Left hindlimb (tissue), 1 donor: ENCODE data around the gene YBEY.

ENCODE experiments used
- DNase-seq: peaks from one replicate; pipeline ENCODE4 v3.0.0-alpha.2; 2018

Gene YBEY

DNA sequence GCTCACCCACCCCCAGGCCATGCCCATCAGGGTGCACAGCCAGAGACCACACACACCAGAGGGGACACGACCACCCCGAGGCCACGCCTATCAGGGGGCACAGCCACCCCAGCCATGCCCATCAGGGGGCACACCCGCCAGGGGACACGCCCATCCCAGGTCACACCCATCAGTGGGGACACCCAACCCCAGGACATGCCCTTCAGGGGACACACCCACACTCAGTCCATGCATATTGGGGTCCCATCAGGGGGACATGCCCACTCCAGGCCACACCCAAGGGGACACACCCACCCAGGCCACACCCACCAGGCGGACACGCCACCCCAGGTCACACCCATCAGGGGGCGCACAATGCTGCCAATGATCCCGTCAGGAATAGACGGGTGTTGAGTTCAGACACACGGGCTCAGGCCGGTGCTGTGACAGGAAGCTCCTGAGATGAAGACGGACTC lies 21.4 kb upstream of the YBEY start:
- no peak for DNase-seq

- DNase-seq, result no peak
Observed at GRCh38 chr21:46265736-46266525, 20.2 kb upstream of the YBEY start.

- DNase-seq, result no peak
Observed at GRCh38 chr21:46266946-46267345, 19.2 kb upstream of the YBEY start.

DNA sequence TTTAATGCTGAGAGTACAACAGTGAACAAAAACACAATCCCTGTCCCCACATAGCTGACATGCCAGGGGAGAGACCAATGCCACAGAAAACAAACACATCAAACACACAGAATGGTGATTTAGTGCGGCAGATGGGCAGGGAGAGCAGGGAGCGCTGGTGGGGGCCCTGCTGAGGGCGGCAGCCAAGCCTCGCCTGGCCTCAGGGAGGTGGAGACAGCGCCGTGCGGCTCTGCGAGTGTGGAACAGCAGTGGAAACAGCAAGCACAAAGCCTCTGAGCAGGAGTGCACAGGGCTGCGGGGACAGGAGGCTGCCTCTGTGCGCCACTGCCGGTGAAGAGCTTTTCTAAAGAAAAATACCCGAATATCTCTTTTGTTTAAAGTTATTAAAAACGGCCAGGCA lies 17.8 kb upstream of the YBEY start:
- no peak for DNase-seq

DNA sequence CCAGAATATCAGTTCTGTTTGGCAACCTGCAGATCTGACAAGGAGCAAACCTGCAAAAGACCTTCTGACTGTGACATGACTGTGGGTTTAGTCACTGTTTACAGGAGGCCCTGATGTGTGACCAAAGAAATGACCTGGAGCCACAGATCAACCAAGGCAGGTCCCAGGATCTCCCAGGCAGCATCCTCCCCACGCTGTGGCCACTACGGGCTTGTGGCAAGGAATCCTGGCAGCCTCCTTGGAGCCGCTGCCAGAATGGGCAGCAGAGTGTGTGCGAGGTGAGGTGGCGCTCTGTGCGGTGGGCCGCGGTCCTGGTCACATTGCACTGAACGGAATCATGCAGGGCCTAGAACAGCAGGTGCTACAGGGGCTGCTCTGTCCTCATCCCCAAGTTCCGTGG lies 16.7 kb upstream of the YBEY start:
- DNase-seq, result no peak

- no peak for DNase-seq
Observed at GRCh38 chr21:46273341-46273740, 12.8 kb upstream of the YBEY start.

GRCh38 chr21:46274797-46275390 lies 11.2 kb upstream of the YBEY start:
- no peak for DNase-seq

GRCh38 chr21:46284077-46284644 lies 2.0 kb upstream of the YBEY start:
- no peak for DNase-seq

GRCh38 chr21:46284733-46285132 lies 1.4 kb upstream of the YBEY start:
- no peak for DNase-seq

DNA sequence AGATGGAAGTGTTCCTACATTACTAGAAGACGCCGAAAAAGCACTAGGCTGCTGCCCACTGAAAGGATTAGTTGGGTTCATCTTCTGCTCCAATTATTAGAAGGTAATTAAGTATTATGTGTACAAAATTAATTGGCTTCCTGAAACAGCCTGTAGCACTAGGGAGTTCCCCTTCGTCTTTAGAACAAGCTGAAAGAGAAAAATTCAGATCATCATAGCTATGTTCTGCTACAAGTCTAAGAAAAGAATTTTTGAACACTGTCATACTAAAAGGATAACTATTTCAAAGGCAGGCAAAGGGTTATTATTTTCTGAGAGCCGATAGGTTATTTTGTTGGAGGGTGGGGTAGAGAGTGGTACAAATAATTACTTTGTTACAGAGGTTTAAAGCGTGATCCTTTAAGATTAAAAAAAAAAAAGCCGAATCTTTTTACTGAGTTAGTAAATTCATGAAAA lies 908 bp upstream of the YBEY start, which contains the start of gene MCM3AP:
Gene MCM3AP (minus strand): TSS at position 406 of the 456 bp plus-strand sequence. CDS start 325 bp downstream, at position 81.
- DNase-seq, result no peak

DNA sequence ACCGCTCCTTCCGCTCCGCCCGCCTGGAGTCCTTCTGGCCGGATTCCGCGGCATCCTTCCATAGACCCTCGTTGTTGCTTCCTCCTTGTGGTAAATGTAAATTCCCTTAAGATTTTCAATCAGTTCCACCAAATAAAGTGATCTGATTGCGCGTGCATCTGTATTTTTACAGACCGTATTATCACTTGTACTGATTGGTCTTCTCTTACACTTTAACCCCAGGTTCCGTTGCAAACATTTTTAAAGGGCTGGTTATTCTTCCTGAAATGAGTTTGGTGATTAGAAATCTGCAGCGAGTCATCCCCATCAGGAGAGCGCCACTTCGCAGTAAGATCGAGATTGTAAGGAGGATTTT lies 483 bp downstream of the YBEY start:
- DNase-seq, result no peak

DNA sequence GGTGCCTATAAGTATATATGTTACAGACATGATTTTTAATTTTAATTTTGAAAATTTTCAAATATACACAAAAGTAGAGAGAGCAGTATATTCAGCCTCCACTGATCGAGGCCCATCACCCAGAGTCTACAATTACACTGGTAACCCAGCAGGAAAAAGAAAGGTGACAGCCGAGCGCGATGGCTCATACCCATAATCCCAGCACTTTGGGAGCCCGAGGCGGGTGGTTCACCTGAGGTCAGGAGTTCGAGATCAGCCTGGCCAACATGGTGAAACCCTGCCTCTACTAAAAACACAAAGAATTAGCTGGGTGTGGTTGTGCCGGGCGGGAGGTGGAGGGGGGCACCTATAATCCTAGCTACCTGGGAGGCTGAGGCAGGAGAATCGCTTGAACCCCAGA lies 1.4 kb downstream of the YBEY start:
- DNase-seq, result no peak

- no peak for DNase-seq
Observed at GRCh38 chr21:46289655-46290179, 3.6 kb downstream of the YBEY start.

DNA sequence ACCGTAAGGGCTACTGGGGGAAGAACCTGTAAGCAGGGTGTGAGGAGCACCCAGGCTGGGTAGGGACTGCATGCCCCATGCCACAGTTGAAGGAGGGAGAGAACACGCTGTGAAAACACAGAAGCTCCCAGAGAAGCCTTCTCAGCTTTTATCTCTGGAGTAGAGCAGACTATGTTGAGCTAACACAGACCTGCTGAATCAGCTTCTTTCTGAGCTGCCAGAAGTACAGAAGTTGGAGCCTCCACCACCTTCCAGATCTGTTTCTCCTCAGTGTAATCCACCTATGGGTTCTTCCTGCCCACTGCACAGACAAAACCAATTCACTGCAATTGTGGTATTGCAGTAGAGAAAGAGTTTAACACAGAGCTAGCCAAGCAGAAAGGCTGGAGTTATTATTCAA lies 5.4 kb downstream of the YBEY start:
- DNase-seq, result no peak

- DNase-seq, result peak; percentile 49
Observed at GRCh38 chr21:46294647-46295176, 8.6 kb downstream of the YBEY start.

DNA sequence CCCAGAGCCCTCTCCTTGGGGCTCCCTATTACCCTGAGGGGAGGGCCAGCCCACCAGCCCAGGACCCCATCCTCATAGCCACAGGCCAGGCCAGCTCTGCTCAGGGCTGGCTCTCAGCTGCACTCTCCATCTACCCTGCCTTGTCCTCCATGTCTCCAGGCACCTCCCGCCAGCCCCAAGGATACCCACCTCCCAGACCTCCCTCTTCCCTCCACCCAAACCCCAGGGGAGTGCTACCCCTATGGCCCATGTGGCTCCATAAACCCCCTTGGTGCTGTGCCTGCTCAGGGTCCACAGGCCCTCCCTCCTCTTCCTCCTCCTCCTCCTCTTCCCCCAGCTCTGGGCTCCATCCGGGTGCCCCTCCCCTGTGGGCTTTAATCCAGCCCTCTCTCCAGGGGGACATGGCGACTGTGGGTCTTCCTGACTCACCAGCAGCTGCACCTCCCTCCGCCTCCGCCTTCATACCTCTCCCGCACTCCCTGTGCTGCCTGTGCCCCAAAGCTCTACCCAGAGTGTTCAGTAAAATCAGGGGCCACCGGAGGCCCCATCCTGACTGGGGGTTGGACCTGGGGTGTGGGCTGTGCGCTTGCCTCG lies 9.1 kb downstream of the YBEY start:
- DNase-seq, result no peak

DNA sequence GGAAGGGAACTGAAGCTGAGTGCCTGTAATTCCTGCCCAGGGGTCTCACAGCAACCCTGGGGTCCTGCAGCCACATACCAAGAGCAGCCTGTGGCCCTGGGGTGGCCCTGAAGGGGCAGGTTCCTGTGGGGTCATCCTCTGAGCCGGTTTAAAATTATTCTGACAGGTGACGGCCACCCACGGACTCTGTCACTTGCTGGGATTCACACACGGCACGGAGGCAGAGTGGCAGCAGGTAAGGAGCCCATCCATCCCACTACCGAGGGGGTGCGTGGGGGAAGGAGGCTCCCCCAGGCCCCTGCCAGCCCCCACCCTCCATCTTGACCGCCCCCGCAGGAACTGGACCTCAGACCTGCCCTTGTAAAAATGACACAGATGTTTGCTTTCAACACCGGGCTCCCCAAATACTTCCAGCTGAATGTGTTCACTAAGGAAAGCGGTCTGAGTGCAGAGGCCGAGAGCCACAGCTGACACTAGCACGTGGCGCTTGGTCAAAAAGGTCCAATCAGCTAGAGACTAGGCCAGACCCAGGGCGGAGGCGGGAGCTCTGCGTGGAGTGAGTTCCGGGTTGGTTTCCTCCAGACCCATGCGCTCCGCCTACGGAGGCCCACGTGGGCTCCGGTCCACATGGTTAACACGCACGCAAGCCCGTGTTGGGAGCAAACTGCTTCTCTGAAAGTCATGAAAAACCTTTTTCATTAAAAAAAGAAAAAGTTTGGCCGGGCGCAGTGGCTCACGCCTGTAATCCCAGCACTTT lies 10.0 kb downstream of the YBEY start:
- DNase-seq, result peak; percentile 89

DNA sequence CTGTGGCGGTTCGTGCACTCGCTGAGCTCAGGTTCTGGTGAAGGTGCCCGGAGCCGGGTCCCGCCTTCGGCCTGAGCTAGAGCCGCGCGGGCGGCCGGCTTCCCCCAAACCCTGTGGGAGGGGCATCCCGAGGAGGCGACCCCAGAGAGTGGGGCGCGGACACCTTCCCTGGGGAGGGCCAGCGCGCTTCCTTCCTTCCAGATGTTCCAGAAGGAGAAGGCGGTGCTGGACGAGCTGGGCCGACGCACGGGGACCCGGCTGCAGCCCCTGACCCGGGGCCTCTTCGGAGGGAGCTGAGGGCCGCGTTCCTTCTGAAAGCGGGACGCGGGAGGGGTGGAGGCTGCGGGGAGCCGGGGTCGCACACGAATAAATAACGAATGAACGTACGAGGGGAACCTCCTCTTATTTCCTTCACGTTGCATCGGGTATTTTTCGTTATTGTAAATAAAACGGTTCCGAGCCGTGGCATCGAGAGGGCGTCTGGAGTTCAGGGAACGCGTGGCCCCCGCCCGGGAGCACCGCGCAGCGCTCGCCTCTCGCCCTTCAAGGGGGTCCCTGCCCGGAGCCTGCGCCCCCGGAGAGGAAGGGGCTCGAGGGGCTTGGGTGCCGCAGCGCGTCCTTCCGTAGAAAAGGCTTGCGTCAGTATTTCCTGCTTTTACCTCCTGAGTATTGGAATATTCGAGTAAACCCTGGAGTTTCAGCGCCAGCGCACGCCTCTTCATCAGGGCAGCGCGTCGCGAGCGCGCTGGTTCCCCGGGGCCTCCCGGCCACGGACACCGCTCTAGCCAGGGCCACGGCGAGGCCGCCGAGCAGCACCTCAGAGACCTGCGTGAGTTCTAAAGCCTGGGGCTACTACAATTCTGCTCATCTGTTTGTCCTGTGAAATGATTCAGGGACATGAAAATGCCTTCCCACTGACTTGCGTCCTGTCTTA lies 11.5 kb downstream of the YBEY start:
- peak; percentile 59 for DNase-seq

DNA sequence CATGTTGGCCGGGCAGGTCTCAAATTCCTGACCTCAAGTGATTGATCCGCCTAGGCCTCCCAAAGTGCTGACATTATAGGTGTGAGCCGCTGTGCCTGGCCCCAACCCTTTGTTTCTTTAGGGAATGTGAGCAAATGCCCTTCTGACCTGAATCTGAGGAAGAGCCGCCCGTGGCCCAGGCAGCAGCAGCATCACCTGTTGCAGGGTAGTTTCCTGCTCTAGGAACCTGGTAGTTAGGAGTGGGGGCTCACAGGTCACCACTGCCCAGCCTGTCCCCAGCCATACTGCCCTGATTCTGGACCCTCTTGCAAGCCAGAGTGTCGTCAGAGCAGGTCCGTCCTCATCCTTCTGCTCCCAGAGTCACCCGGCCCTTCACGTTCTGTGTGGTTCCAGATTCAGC lies 13.0 kb downstream of the YBEY start:
- no peak for DNase-seq

- DNase-seq, result no peak
Observed at GRCh38 chr21:46301759-46302158, 15.6 kb downstream of the YBEY start.

- DNase-seq, result no peak
Observed at GRCh38 chr21:46304437-46304836, 18.3 kb downstream of the YBEY start.
